Measurements from ENCODE around the gene FHL2. TPM values are rescaled to one million over a fixed set of nuclear protein-coding genes. Genes with fewer than 3 reads are reported as not detected.

Gene FHL2
- polyA plus RNA-seq, 1 donor (not counting 4 experiments of a cell fraction or from before 2014, with no cell fraction given): 132 TPM

GRCh38 chr2:105358593-105358992 lies 40.3 kb downstream of the FHL2 start:
- H3K27me3 ChIP-seq (ENCODE audit: control insufficient read depth, extremely low read depth, insufficient read depth, low read length): no peaks in the 10 kb centered on the region
- no peak overlapping the region for H3K4me2 ChIP-seq (ENCODE audit: control insufficient read depth, extremely low read depth, insufficient read depth, low read depth, low read length)
- H3K4me3 ChIP-seq (ENCODE audit: control insufficient read depth in 2 of 3, extremely low read depth in 1 of 3, insufficient read depth in 2 of 3, low read depth in 1 of 3, low read length in 3 of 3): no peak overlapping the region
- H3K9me1 ChIP-seq (ENCODE audit: control insufficient read depth, extremely low read depth, insufficient read depth, low read length): no peaks in the 10 kb centered on the region
- no peaks in the 10 kb centered on the region for H3K9me3 ChIP-seq (ENCODE audit: control insufficient read depth, low read depth, low read length)
- DNase-seq (ENCODE audit: low read depth, low spot score) (no peak), FAIRE-seq (no peak)
- H4K20me1 ChIP-seq (ENCODE audit: control insufficient read depth, extremely low read depth, insufficient read depth, low read length): no peaks in the 10 kb centered on the region
- TF ChIP-seq, protein P1, sequence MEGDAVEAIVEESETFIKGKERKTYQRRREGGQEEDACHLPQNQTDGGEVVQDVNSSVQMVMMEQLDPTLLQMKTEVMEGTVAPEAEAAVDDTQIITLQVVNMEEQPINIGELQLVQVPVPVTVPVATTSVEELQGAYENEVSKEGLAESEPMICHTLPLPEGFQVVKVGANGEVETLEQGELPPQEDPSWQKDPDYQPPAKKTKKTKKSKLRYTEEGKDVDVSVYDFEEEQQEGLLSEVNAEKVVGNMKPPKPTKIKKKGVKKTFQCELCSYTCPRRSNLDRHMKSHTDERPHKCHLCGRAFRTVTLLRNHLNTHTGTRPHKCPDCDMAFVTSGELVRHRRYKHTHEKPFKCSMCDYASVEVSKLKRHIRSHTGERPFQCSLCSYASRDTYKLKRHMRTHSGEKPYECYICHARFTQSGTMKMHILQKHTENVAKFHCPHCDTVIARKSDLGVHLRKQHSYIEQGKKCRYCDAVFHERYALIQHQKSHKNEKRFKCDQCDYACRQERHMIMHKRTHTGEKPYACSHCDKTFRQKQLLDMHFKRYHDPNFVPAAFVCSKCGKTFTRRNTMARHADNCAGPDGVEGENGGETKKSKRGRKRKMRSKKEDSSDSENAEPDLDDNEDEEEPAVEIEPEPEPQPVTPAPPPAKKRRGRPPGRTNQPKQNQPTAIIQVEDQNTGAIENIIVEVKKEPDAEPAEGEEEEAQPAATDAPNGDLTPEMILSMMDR (optimal IDR thresholded peaks at IDR 0.05 in 1 of 3, IDR thresholded peaks at IDR 0.05 in 1 of 3, conservative IDR thresholded peaks at IDR 0.05 in 1 of 3; ENCODE audit: extremely low read depth in 1 of 3, insufficient read depth in 2 of 3, low read length in 3 of 3): no peak
- TF ChIP-seq EZH2 (IDR thresholded peaks at IDR 0.05; ENCODE audit: low read length): no peak
- H2AFZ ChIP-seq (ENCODE audit: control insufficient read depth, low read length): no peak overlapping the region
- dilution Hi-C loops (cut with MboI; ENCODE audit: extremely low pct_ligation_motif_present, low sequenced_read_pairs): no loop called here
- H3K79me2 ChIP-seq (ENCODE audit: control insufficient read depth, insufficient read depth, low read length): peaks cover 4% of the 10 kb centered on the region
- H3K9ac ChIP-seq (ENCODE audit: control insufficient read depth, extremely low read depth, insufficient read depth, low read length): no peak overlapping the region
- peaks cover 32 to 38% of the 10 kb centered on the region in 2 experiments for H3K36me3 ChIP-seq (ENCODE audit: control insufficient read depth in 2 of 2, extremely low read depth in 1 of 2, insufficient read depth in 2 of 2, low read length in 2 of 2)
- no peak overlapping the region for H3K27ac ChIP-seq (ENCODE audit: control insufficient read depth, insufficient read depth, low read length)
- H3K4me1 ChIP-seq (ENCODE audit: control insufficient read depth, extremely low read depth, insufficient read depth, low read length): no peaks in the 10 kb centered on the region

DNA sequence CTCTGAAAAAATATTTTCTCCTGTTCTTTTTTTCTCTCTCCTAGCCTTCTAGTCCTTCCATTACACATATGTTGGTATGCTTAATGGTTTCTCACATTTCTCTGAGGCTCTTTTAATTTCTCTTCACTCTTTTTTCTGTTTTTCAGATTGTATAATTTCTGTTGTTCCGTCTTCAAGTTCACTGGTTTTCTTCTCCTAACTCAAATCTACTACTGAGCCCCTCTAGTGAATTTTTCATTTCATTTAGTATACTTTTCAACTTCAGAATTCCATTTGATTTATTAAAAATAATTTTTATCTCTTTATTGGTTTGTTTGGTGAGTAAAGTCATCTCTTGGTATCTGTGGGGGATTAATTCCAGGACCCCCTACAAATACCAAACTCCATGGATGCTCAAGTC lies 41.7 kb downstream of the FHL2 start:
- H3K4me3 ChIP-seq (ENCODE audit: control insufficient read depth in 2 of 3, extremely low read depth in 1 of 3, insufficient read depth in 2 of 3, low read depth in 1 of 3, low read length in 3 of 3): no peak overlapping the region
- no peak overlapping the region for H3K27ac ChIP-seq (ENCODE audit: control insufficient read depth, insufficient read depth, low read length)
- no peaks in the 10 kb centered on the region for H3K4me1 ChIP-seq (ENCODE audit: control insufficient read depth, extremely low read depth, insufficient read depth, low read length)
- H4K20me1 ChIP-seq (ENCODE audit: control insufficient read depth, extremely low read depth, insufficient read depth, low read length): no peaks in the 10 kb centered on the region
- no peaks in the 10 kb centered on the region for H3K9me1 ChIP-seq (ENCODE audit: control insufficient read depth, extremely low read depth, insufficient read depth, low read length)
- no peaks in the 10 kb centered on the region for H3K9me3 ChIP-seq (ENCODE audit: control insufficient read depth, low read depth, low read length)
- H3K79me2 ChIP-seq (ENCODE audit: control insufficient read depth, insufficient read depth, low read length): no peaks in the 10 kb centered on the region
- no peak for DNase-seq (ENCODE audit: low read depth, low spot score)
- H3K9ac ChIP-seq (ENCODE audit: control insufficient read depth, extremely low read depth, insufficient read depth, low read length): no peak overlapping the region
- H2AFZ ChIP-seq (ENCODE audit: control insufficient read depth, low read length): no peak overlapping the region
- no peaks in the 10 kb centered on the region for H3K27me3 ChIP-seq (ENCODE audit: control insufficient read depth, extremely low read depth, insufficient read depth, low read length)
- TF ChIP-seq, protein P1 (optimal IDR thresholded peaks at IDR 0.05 in 1 of 3, IDR thresholded peaks at IDR 0.05 in 1 of 3, conservative IDR thresholded peaks at IDR 0.05 in 1 of 3; ENCODE audit: extremely low read depth in 1 of 3, insufficient read depth in 2 of 3, low read length in 3 of 3): no peak
- no peak for TF ChIP-seq EZH2 (IDR thresholded peaks at IDR 0.05; ENCODE audit: low read length)
- H3K4me2 ChIP-seq (ENCODE audit: control insufficient read depth, extremely low read depth, insufficient read depth, low read depth, low read length): no peak overlapping the region
- FAIRE-seq: no peak
- peaks cover 19 to 24% of the 10 kb centered on the region in 2 experiments for H3K36me3 ChIP-seq (ENCODE audit: control insufficient read depth in 2 of 2, extremely low read depth in 1 of 2, insufficient read depth in 2 of 2, low read length in 2 of 2)
- dilution Hi-C loops (cut with MboI; ENCODE audit: extremely low pct_ligation_motif_present, low sequenced_read_pairs): no loop called here
